Esophagus mucosa (tissue), 1 donor: ENCODE data around the gene DPM3. TPM values are rescaled to one million over a fixed set of nuclear protein-coding genes. Genes with fewer than 3 reads are reported as not detected.
"Not testable (repeated sequence)": the region's sequence is repeated elsewhere in the genome, so short reads cannot be mapped to it uniquely, and the experiment has no call there.

Experiments
- ATAC-seq: fragments of 200-7000 bp; cut with Tn5 transposase; one replicate; pipeline ENCODE4 v1.9.1; 2020
- total RNA-seq: library from RNA; stranded (reverse); gene quantifications from one replicate; pipeline ENCODE4 v1.2.4, GENCODE V29; 2023
- donor health status: DM: yes; HTN: yes; CAD: no.

Gene DPM3, protein sequence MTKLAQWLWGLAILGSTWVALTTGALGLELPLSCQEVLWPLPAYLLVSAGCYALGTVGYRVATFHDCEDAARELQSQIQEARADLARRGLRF
- total RNA-seq, result 62.4 TPM

DNA sequence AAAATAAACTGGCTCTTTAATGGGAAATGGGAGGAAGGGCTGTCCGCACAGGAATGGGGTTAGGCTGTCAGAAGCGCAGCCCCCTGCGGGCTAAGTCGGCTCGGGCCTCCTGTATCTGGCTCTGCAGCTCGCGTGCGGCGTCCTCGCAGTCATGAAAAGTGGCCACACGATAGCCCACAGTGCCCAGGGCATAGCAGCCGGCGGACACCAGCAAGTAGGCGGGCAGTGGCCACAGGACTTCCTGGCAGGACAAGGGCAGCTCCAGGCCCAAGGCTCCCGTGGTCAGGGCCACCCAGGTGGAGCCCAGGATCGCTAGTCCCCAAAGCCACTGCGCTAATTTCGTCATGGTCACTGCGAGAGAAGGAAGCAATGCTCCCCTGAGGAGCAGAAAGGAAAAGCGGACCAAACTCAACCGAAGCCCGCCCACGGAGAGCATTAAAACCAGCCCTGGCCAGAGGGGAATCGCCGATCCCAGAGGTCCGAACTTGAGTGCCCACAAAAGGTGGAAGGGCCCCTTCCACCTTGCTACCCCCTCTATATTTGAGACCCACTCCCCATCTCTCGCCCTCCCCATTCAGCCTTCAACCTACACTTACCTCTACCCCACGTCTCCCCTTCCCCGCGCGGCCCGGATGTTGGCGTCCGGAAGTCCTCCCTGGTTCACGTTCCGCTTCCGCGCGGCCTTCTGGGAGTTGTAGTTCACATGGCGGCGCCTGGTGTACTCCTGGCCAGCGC, at the start of gene DPM3:
DPM3 (minus strand) TSS at position 637 of the 735 bp plus-strand sequence; CDS start at position 346, 291 bp downstream.
- ATAC-seq, result peak; percentile 64

DNA sequence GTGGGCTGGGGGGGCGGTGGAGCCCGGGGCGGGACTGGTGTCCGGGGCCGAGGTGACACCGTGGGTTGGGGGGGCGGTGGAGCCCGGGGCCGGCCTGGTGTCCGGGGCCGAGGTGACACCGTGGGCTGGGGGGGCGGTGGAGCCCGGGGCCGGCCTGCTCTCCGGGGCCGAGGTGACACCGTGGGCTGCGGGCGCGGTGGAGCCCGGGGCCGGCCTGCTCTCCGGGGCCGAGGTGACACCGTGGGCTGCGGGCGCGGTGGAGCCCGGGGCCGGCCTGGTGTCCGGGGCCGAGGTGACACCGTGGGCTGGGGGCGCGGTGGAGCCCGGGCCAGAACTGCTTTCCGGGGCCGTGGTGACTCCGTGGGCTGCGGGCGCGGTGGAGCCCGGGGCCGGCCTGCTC, 49.6 kb upstream of the DPM3 start:
- not testable (repeated sequence) for ATAC-seq

DNA sequence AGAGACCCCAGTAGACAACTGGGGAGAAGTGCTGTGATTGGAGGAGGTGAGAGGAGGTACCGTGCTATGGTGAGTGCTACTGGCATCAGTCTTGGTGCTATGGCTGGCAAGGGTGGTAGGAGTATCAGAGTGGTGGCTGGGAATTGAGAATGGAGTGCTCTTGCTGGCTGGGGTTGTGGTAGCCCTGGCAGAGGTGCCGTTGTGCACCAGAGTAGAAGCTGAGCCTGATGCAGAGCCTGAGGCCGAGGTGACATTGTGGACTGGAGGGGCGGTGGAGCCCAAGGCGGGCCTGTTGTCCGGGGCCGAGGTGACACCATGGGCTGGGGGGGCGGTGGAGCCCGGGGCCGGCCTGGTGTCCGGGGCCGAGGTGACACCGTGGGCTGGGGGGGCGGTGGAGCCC, 47.9 kb upstream of the DPM3 start:
- ATAC-seq, result no peak

DNA sequence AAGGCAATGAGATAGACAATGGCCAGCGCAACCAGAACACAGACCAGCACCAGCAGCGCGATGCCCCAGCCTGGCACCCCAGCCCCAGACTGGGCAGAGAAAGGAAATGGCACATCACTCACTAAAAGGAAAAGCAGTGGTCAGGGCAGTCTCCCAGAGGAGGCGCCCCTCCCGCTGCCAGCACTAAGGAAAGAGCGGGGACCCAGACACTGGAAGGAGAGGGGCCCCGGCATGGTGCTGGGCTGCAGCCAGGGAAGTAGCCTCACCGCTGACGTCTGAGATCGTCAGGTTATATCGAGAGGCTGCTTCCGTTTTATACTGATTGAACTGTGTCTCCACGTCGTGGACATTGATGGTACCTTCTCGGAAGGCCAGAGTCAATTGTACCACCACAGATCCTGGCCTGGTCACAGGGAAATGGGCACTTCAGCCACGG, 47.1 kb upstream of the DPM3 start:
- no peak for ATAC-seq

DNA sequence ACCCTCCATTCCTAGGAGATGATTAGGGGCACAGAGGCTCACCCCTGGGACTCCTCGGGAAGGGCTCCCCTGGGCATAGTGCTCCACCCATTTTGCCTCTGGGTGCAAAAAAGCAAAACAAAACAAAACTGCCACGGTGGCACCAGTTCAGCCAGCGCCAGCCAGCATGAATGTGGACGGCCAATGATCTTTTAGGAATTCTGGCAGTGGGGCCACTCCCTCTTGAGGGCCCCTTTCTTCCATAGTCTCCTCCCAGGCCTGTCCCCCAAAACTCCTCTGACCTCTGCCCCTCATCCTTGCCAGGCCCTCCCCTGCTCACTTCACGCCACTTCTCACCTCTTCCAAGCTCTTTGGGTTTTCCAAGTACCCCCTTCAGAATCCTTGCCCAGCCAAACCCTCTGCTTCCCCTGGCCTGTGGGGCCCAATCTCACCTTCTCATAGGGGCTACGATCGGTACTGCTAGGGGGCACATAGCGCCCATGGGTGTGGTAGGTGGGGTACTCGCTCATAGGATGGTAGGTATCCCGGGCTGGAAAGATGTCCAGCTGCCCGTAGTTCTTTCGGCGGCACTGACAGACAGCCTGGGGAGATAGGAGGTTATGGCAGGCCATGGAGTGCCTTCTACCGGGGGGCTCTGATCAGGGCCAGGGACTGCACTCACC, 46.6 kb upstream of the DPM3 start:
- no peak for ATAC-seq

DNA sequence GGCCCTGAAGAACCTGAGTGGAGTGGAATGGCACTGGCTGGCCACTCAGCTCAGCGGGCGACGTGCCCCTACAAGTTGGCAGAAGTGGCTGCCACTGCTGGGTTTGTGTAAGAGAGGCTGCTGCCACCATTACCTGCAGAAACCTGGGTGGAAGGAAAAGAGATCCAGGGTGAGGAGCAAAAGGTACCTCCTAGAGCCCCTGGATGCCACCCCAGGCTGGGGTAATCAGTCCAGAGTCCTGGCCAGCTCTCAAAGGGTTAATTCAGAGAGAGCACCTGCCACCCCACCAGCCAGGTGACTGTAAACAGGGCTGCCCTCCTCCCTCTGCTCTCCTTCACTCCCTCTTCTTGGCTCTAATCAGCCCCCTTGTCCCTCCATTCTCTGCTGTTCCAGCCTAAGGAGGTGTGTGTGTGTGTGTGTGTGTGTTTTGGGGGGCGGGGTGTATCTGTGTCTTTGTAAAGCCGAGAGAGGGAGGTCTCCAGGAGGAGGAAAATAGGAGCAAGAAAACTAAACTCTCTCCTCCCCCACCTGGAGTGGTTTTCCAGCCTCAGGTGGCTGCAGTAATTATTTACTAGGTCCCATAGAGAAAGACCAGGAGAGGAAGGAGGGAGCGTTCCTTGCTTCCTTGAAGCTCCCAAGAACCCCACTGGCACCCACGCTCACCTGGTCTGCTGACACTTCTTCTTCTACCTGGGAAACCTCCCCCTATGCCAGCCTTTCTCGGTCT, 45.9 kb upstream of the DPM3 start:
- no peak for ATAC-seq

DNA sequence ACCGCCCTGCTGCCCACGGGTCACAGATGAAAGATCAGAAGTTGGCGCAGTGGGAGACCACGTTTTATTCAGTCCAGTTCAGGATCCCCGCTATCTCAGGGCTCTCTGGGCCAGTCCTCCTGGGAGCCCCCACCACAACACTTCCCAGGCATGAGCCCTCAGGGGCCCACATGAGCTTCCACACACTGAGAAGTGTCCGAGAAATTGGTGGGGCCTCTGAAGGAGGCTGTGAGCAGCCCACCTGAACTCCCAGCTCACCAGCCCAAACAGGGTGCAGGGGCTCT, 45.4 kb upstream of the DPM3 start:
- no peak for ATAC-seq

DNA sequence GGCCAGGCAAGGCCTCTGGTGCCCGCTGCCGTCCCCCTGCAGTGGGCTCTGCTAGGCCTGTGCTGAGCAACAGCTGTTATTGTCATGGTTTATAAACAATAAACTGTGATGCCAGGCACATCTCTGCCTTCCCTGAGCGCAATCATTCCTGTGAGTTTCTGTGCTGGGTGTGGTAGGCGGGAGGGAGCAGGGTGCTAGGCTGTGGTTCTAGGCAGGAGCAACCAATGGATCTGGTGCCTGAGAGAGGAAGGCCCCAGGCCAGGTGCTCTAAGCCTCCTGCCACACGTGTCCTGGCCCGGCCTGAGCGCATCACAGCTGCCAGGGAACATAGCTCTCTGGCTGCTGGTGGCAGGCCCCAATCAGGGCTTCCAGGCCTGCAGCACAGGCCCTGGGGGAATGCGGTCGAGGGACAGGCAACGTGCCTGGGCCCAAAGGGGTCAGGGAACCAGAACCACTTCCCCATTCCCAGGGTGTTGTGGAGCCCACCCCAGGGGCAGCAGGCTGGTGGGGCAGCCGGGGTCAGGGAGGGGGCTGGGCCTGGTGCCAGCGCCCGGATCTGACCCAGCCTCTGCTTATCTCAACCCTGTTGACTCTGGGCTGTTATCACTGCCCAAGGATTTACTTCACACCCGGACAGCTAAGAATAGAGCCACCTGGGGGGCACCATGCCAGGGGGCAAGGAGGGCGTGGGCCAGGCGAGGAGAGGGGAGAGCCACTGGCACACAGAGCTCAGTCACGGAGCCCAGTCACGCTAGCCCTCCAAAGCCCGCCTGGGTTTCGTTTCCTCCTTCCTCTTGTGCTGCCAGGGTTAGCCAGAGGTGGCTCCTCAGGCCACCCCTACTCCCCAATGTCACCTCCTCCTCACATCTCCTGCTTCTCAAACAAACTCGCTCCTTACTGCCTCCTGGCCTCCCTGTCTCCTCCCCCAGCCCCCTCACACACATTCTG, 44.8 kb upstream of the DPM3 start:
- peak; percentile 75 for ATAC-seq

DNA sequence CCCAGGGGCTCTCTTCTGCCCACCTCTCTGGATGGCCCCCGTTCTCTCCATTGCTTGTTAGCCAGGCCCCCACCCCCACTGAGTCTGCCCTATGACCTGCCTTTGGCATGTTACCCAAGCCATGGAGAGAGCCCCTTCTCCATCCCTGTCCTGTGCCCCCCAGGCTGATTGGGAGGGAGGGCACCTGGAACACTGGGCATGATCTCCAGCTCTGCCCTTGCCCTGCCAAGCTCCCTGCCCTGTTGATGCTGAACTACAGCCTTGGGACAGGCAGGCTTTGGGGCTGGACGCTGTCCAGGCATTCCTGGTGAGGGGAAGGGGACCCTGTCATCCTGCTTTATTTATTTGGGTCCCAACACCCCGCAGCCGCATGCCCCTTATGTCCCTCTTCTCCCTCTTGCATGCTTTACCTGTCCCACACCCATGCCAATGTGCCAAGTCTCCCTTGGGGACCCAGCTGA, 44.0 kb upstream of the DPM3 start:
- ATAC-seq, result peak; percentile 2

DNA sequence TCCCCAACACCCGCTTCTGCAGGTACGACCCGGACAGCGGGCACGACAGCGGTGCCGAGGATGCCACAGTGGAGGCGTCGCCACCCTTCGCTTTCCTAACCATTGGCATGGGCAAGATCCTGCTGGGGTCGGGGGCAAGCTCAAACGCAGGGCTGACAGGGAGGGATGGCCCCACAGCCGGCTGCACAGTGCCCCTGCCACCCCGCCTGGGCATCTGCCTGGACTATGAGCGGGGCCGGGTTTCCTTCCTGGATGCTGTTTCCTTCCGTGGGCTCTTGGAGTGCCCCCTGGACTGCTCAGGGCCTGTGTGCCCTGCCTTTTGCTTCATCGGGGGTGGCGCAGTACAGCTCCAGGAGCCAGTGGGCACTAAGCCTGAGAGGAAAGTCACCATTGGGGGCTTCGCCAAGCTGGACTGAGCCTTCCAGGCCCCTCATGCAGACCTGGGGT, 43.5 kb upstream of the DPM3 start:
- no peak for ATAC-seq

DNA sequence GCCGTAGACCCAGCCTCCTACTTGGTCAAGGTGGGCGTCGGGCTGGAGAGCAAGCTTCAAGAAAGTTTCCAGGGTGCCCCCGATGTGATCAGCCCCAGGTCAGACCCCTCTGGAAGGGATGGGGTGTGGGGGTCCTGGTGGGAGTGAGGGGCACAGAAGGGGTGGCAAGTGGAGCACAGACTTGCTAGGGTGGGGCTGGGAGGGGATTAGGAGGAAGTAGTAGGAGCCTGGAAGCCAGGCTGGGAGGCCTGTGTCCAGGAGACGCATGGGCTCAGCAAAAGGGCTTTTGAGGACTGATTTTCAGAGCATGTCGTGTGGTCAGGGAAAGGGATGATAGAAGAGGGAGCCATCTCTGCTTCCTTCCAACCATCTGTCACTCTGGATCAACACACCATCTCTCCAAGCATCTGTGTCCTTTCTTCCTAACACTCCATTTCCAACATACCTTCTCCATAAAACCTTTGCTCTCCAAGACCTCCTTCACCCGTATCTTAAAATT, 41.8 kb upstream of the DPM3 start:
- no peak for ATAC-seq

DNA sequence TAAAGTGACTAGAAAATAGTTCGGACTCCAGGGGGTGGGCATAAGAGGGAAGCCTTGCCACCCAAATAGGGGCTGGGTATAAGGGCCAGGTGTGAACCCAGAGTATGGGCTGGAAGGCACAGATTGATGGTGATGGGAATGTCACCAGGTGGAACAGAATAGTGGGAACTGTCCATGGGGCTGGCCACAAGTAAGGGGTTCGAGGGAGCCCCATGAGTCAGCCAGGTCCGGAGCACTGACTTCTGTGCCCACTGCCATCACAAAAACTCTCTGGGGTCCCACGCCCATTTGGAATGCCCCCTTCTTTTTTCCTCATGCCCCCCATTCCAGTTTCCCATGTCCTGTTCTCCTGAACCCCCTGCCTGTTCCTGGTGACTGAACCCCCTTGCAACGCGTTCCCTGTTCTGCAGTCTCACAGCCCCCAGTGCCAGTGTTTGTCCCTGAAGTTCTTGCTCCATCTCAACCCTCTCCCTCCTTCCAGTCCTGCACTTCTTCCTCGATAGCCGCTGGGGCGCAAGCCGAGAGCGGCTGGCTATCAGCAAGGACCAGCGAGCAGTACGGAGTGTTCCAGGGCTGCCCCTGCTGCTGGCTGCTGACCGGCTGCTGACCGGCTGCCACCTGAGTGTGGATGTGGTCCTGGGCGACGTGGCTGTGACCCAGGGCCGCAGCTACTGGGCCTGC, 41.2 kb upstream of the DPM3 start:
- ATAC-seq, result no peak

DNA sequence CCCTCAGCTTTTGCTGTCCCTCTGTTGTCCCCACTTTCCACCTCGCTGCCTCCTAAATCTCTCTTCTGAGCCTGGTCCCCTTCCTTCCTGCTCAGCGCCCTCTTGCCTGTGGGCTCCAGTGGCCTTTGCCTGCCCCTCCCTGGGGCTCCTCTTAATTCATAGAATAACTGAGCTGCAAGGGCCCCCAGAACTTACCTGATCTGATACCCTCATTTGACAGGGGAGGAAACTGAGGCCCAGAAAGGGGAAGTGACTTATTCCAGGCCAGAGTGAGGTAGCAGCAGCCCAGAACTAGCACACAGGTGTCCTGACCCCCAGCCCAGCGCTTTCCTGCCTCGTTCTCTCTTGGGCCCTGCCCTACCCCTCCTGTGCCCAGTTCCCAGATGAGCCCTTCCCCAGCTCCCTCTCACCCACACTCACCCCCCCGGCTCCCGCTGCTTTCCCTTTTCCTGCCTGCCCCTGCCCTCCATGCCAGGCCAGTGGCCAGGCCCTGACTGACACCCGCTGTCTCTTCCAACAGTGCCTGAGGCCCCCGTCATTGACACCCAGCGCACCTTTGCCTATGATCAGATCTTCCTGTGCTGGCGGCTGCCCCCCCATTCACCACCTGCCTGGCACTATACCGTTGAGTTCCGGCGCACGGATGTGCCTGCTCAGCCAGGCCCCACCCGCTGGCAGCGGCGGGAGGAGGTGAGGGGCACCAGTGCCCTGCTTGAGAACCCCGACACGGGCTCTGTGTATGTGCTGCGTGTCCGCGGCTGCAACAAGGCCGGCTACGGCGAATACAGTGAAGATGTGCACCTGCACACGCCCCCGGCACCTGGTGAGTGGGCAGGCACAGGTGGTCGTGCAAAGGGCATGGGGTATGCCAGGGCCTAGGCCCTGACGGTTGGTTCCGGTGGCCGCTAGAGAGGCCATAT, 39.0 kb upstream of the DPM3 start:
- ATAC-seq, result no peak

DNA sequence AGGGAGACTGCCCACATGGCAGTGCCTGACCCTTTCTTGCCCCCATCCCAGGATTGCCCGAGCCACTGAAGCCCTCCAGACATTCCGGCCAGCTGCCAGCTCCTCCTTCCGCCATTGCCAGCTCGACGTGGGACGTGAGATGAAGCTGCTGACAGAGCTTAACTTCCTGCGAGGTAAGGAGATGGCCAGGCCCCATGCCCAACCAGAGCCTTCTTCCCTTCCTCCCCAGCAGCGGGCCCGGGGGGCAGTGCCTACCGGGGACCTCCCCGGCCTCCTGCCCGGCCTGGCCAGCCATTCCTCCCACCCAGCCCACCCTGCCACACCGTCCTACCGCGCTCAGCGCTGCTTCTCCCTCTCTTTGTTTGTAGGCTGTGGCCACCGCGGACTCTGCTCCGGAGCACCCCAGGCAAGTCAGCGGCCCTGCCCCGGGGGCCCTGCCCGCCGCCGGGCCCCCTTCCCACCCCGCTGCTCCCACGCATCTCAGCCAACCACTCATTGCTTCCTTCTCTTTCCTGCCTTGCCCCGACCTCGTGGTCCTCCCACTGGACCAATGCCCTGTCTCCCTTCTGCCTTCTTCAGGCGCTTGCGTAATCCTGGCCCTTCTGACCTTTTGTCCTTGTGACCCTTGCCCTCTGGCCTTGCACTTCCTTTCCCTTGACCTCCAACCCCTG, 38.2 kb upstream of the DPM3 start:
- ATAC-seq, result no peak

DNA sequence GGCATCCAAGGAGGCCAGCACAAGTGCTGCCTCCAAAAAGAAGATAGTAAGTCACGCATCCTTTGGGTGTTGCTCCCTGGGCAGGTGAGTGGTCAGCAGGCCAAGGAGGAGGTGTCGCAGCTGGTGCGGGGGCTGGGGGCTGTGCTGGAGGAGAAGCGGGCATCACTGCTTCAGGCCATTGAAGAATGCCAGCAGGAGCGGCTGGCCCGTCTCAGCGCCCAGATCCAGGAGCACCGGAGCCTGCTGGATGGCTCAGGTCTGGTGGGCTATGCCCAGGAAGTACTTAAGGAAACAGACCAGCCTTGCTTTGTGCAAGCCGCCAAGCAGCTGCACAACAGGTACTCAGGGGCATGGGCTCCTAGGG, 37.6 kb upstream of the DPM3 start:
- no peak for ATAC-seq

DNA sequence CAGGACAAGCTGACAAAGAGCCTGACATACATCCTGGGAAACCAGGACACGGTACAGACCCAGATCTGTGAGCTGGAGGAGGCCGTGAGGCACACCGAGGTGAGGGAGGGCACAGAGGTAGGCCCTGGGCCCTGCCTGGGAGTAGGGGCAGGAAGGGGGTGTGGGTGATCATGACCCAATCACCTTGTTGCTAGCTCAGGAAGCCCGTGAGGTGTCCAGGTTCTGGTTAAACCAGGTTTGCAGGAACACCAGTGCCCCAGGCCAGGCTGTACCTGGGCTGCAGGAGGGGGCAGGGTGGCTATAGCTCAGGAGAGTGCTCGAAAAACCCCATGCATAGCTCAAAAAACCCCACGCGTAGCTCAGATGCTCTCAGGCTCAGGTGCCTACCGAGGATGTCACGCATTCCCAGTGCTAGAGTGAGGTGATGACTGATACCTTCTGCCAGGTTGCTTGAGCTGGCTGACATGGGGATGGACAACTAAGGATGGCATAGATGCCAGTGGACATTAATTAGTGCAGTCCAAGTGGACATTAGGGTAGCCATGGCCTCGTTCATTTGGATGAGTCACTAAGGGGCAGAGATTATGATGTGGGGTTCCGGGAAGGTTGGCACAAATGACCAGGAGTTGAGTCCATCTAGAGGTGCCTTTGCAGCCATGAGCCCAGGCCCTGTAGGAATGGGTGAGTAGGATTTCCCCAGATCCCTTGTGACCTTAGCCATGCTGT, 37.0 kb upstream of the DPM3 start:
- peak; percentile 70 for ATAC-seq

DNA sequence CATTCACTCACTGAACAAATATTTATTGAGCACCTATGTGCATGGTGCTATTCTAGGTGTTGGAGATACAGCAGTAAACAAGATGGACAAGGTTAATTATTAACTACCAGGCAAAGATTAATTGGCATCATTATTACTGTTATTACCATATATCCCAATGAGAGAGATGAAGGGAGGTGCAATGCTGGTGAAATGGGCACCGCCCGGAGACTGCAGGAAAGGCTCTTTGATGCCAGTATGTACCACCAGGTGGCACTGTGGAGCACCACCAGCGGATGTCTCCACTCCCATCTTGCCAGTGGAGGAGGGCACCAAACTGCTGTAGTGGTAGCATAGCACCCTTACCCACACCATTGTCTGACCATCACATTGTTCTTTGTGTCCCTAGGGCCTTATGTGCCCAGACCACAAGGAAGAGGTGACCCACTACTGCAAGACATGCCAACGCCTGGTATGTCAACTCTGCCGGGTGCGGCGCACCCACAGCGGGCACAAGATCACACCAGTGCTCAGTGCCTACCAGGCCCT, 36.3 kb upstream of the DPM3 start:
- peak; percentile 62 for ATAC-seq

DNA sequence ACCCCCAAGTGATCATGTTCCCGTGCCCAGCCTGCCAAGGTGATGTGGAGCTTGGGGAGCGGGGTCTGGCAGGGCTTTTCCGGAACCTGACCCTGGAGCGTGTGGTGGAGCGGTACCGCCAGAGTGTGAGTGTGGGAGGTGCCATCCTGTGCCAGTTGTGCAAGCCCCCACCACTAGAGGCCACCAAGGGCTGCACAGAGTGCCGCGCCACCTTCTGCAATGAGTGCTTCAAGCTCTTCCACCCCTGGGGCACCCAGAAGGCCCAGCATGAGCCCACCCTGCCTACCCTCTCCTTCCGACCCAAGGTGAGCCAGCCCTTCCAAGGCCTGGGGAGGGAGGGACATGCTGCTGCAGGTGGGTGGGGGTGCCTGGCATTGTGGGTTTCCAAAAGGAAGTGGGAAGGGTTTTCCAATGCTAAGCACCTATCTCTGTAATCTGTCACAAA, 35.6 kb upstream of the DPM3 start:
- ATAC-seq, result no peak
